ENCODE measurements around the gene TNFRSF4.

GRCh38 chr1:1239227-1239613 lies 25.3 kb upstream of the TNFRSF4 start:
- TF ChIP-seq CTCF (conservative IDR thresholded peaks at IDR 0.05; ENCODE audit: low read length) (no peak), EZH2phosphoT487 (IDR thresholded peaks at IDR 0.05; ENCODE audit: borderline replicate concordance, low read depth, low read length) (no peak)

All from OCI-LY7 (cell line).